ENCODE measurements around the gene MBNL2.

GRCh38 chr13:97274829-97275649 is 52.9 kb downstream of the MBNL2 start:
- TF ChIP-seq, protein P1, sequence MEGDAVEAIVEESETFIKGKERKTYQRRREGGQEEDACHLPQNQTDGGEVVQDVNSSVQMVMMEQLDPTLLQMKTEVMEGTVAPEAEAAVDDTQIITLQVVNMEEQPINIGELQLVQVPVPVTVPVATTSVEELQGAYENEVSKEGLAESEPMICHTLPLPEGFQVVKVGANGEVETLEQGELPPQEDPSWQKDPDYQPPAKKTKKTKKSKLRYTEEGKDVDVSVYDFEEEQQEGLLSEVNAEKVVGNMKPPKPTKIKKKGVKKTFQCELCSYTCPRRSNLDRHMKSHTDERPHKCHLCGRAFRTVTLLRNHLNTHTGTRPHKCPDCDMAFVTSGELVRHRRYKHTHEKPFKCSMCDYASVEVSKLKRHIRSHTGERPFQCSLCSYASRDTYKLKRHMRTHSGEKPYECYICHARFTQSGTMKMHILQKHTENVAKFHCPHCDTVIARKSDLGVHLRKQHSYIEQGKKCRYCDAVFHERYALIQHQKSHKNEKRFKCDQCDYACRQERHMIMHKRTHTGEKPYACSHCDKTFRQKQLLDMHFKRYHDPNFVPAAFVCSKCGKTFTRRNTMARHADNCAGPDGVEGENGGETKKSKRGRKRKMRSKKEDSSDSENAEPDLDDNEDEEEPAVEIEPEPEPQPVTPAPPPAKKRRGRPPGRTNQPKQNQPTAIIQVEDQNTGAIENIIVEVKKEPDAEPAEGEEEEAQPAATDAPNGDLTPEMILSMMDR (IDR thresholded peaks at IDR 0.05): no peak
- TF ChIP-seq POLR2A (IDR thresholded peaks at IDR 0.05; ENCODE audit: low read depth): no peak
- peak in 1 of 2 donors; percentile 47 for TF ChIP-seq POLR2AphosphoS5 (IDR thresholded peaks at IDR 0.05)
